Renal cortex interstitium (tissue), 11 donors: ENCODE results near the gene RRP12. TPM values are rescaled to one million over a fixed set of nuclear protein-coding genes. Genes with fewer than 3 reads are reported as not detected.

ENCODE experiments used
- DNase-seq, 11 donors: peaks; one replicate each; pipeline ENCODE4 v3.0.0-alpha.2; 2013; ENCODE audit warnings: low read depth in 9 of 11, low spot score in 4 of 11; ENCODE audit errors: extremely low read depth in 1 of 11
- polyA plus RNA-seq, 3 donors: library from polyadenylated mRNA; unstranded; fragments of 120-200 nt; gene quantifications; one replicate each; pipeline ENCODE4 v1.2.1, GENCODE V29; 2013; ENCODE audit not compliant: insufficient read length in 3 of 3

Gene RRP12
- polyA plus RNA-seq, 3 donors, result 23.9 to 31.3 (median 25.9) TPM

GRCh38 chr10:97378933-97379921 is 21.9 kb downstream of the RRP12 start:
- DNase-seq, result no peak

DNA sequence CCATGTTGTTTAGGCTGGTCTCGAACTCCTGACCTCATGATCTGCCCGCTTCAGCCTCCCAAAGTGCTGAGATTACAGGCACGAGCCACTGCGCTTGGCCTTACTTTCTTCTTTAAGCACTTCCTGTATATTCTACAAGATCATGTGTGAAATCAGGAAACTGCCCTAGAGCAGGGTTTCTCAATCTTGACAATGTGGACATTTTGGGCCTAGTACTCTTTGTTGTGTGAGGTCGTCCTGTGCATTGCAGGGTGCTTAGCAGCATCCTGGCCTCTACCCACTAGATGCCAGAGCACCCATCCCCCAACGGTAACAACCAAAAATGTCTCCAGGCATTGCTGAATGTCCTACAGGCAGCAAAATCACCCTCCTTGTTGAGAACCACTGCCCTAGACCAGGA is 24.7 kb downstream of the RRP12 start:
- no peak for DNase-seq

- no peak for DNase-seq
Observed at GRCh38 chr10:97373456-97373855, 27.7 kb downstream of the RRP12 start.

GRCh38 chr10:97372233-97372875 is 28.8 kb downstream of the RRP12 start:
- DNase-seq, result no peak

DNA sequence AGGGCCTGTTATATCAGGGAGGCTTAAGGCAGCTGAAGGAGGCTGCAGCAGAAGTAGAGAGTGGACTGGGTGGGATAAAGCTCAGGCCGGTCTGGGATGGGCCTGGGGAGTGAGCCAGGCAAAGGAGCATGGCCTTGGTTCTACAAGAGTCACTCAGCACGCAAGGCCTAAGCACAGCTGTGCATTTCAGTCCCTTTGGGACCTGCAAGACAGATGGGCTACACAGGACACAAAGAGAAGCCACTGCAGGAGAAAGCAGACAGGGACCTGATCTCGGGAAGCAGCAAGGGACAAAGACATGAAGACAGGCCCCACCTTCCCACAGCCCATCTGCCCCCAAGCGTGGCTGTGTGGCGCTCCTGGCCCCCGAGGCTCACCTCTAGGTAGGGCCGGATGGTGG is 29.4 kb downstream of the RRP12 start:
- no peak for DNase-seq

- no peak for DNase-seq
Observed at GRCh38 chr10:97367126-97367649, 34.0 kb downstream of the RRP12 start.

DNA sequence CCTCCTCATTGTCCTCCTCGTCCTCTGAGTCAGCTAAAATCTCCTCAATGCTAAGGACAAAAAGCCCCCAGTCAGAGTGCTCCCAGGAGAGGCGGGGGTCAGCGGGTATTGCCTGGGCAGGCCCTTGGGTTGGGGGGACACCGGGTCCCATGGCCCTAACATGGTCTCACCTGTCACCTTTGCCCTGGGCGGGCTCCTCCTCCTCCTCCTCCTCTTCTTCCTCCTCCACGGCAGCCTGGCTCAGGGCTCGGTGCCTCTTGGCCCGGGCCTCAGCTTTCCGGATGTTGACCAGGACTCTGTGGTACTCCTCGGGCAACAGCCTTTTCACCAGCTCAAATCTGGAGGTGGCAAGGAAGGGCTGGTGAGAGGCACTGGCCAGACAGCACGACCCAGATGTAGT is 34.6 kb downstream of the RRP12 start:
- no peak for DNase-seq

GRCh38 chr10:97365761-97366351 is 35.3 kb downstream of the RRP12 start:
- DNase-seq, result no peak

- no peak for DNase-seq
Observed at GRCh38 chr10:97363071-97363470, 38.1 kb downstream of the RRP12 start.

DNA sequence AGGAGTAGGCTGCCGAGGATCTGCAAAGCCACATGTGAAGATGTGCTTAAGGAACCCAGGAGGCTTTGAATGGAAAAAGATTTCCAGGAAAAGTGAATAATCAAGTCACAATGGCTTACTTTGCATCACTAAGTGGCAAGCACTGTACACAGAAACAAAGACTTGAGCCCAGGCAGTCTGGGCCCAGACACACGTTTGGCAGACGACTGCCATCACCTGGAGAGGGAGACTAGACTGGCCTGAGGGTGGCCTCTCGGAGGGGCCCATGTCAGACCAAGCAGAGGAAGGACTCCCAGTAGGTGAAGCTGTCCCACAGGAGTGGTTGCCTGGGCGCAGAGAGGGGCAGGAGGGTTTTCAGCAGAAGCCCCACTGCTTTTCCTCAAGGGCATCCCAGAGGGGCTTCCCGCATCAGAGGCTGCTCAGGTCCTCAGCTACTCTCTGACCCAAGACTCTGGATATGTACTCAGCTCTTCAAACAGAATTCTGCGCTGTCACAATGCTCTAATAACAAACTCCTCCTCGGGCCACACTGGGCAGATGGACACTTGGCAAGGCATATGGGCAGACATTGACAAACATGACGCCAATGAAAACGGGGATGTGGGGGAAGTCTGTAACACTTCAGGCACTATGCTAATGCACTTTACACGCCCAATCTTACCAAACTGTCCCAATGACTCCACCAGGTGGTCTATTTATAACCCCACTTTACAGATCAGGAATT is 38.7 kb downstream of the RRP12 start:
- no peak for DNase-seq

- DNase-seq, result no peak
Observed at GRCh38 chr10:97361537-97361901, 39.6 kb downstream of the RRP12 start.

DNA sequence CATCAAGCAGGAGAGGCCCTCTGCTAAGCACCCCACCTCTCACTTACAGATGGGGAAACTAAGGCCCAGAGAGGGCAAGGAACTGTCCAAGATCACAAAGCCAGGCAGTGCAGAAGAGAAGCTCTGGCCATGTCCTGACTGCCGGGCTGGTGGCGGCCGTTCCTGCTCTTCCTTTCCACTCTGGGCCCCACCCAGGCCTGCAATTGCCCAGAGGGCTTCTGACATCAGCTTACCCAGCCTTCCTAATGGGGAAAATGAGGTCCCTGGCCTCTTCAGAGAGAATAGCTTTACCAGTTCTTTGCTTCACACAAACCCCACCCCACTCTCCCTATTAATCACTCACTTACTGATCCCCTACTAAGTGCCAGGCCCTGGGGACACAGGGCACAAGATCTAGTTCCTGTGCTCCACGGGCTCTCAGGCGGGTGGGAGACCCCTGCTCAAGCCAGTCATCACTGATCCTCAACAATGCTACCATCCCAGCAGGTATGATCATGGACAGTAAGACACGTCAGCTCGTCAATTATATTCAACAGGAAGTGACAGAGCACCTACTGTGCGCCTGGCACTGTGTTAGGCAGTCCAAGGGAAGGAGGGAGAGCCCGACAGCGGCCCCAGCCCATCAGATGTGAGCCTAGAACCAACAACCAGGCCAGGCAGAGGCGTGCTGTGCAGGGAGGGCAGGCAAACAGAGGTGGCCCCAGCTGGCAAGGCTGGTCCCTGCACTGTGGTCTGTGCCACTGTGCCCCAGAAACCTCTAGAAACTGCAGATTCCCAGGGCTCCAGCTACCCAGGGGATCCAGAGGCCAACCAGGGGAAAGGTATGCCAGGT is 40.2 kb downstream of the RRP12 start:
- DNase-seq, result no peak

DNA sequence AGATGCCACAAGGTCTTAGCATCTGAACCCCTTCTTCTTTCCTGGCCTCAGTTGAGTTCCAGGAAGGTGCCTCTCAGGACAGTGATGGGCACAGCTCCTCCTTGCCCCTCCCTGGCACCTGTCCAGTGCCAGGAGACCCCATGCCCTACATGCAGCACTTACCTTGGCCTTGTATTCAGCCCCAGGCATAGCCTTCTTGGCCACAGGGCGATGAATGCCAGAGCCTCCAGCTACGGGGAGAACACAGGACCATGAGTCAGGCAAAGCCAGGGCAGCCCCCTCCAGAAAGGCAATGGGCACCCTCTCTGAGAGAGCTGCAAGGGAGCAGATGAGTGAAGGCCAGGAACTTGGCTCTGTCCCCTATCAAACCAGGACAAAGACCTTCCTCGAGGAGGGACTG is 42.4 kb downstream of the RRP12 start:
- no peak for DNase-seq

GRCh38 chr10:97358349-97358748 is 42.8 kb downstream of the RRP12 start:
- DNase-seq, result no peak

- DNase-seq, result no peak
Observed at GRCh38 chr10:97356918-97357317, 44.2 kb downstream of the RRP12 start.

DNA sequence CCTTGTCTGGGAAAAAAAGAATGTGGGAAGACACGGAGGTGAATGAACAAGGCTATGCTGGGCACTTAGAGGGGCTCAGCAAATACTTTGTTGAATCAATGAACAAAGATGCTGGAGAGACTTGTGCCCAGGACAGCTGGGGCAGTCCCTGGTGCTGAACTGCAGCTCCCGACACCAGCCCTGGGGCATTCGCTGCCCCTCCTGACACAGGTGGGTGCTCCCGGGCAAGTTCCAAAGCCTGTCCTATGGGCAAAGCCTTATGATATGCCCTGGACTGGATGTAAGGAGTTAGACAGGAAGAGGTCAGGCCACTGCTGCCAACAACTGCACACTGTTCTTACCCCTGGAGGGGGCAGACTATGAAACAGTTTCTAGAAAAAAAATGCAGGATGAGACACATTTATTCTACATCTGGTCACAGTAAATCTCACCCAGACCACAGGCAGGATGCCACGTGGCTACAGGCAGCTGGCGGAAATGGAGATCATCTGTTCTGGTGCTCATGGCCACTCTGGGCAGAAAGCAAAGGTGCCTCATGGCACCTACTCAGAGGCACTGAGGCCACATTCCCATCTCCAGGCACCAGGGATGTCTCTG is 44.7 kb downstream of the RRP12 start:
- DNase-seq, result no peak

- DNase-seq, result peak in 1 of 11 donors; percentile 12
Observed at GRCh38 chr10:97355571-97355975, 45.6 kb downstream of the RRP12 start.

DNA sequence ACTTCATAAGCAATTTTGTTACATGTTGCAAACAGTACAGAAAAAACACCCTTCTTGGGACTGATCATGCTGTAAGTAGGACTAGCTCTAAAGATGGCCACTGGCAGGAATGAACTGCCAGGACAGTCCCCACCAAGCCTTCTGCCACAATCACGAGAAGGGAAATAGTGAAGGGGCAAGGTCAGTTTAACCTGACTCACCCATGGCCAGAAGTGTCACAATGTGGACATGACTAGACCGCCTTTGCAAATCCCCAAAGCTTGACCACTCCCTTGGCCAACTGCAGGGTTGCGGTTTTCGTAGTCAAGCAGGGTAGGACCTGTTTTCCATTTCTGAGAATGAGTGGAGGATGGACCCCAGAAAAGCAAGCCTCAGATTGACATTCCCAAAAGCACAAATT is 47.2 kb downstream of the RRP12 start:
- DNase-seq, result no peak
